HepG2 (cell line): ENCODE measurements around the gene RPS28. TPM values are rescaled to one million over a fixed set of nuclear protein-coding genes. Genes with fewer than 3 reads are reported as not detected.

Experiments
- BCL6 ChIP-seq: IDR thresholded peaks from 2 replicates; pipeline ENCODE4 v1.6.1; 2016; ENCODE audit warnings: missing genetic modification reagents, missing compliant biosample characterization
- CERS6 ChIP-seq: sonication (generic); formaldehyde crosslinking; IDR thresholded peaks from 2 replicates; pipeline ENCODE4 v1.5.0; 2020; ENCODE audit warnings: missing genetic modification reagents
- DBP ChIP-seq: sonication (generic); formaldehyde crosslinking; IDR thresholded peaks from 2 replicates; pipeline ENCODE4 v1.4.0; 2020; ENCODE audit warnings: missing genetic modification reagents; ENCODE audit errors: not compliant biosample characterization
- DZIP1 ChIP-seq: sonication (generic); formaldehyde crosslinking; IDR thresholded peaks from 2 replicates; pipeline ENCODE4 v1.5.0; 2020; ENCODE audit warnings: mild to moderate bottlenecking, missing genetic modification reagents
- ETV5 ChIP-seq: IDR thresholded peaks from 2 replicates; pipeline ENCODE4 v1.6.1; 2018; ENCODE audit warnings: missing biosample characterization, missing genetic modification reagents, inconsistent platforms, borderline replicate concordance
- FOSL1 ChIP-seq: sonication (generic); formaldehyde crosslinking; IDR thresholded peaks from 2 replicates; pipeline ENCODE4 v1.9.0; 2021; ENCODE audit warnings: missing genetic modification reagents, borderline replicate concordance
- GRHL1 ChIP-seq: sonication (generic); formaldehyde crosslinking; conservative IDR thresholded peaks from 2 replicates; pipeline ENCODE4 v1.8.0; 2022; ENCODE audit warnings: missing genetic modification reagents
- NFE2L2 ChIP-seq: fragments of 150-350 bp; IDR thresholded peaks from 2 replicates; pipeline ENCODE4 v1.6.1; 2014; ENCODE audit warnings: low read length
- RXRA ChIP-seq: sonication (generic); formaldehyde crosslinking; IDR thresholded peaks from 2 replicates; pipeline ENCODE4 v1.5.1; 2020; ENCODE audit warnings: missing genetic modification reagents
- TBL1XR1 ChIP-seq: fragments of 150-350 bp; IDR thresholded peaks from 2 replicates; pipeline ENCODE4 v1.6.1; 2014; ENCODE audit warnings: borderline replicate concordance, low read length; ENCODE audit not compliant: partially characterized antibody
- ZBTB8A ChIP-seq: sonication (generic); formaldehyde crosslinking; IDR thresholded peaks from 2 replicates; pipeline ENCODE4 v1.4.0; 2020; ENCODE audit warnings: mild to moderate bottlenecking, low read depth, missing genetic modification reagents, borderline replicate concordance
- ZFP1 ChIP-seq: IDR thresholded peaks from 2 replicates; pipeline ENCODE4 v1.6.1; 2016
- ZNF20 ChIP-seq: sonication (generic); formaldehyde crosslinking; IDR thresholded peaks from 2 replicates; pipeline ENCODE4 v1.4.0; 2020; ENCODE audit warnings: mild to moderate bottlenecking, moderate library complexity, missing genetic modification reagents
- ZNF317 ChIP-seq: sonication (generic); formaldehyde crosslinking; IDR thresholded peaks from 2 replicates; pipeline ENCODE4 v1.5.0; 2020; ENCODE audit warnings: mild to moderate bottlenecking, missing genetic modification reagents
- ZNF761 ChIP-seq: sonication (generic); formaldehyde crosslinking; conservative IDR thresholded peaks from 2 replicates; pipeline ENCODE4 v1.4.0; 2020; ENCODE audit warnings: mild to moderate bottlenecking, missing genetic modification reagents
- ZNF773 ChIP-seq: sonication (generic); formaldehyde crosslinking; IDR thresholded peaks from 2 replicates; pipeline ENCODE4 v1.4.0; 2020; ENCODE audit warnings: missing genetic modification reagents, borderline replicate concordance
- polyA plus RNA-seq, 8 experiments: library from polyadenylated mRNA; depleted of rRNA in 3 of 8; stranded (reverse) in 7 of 8; unstranded in 1 of 8; fragments of >200 nt; fragmentation: Illumina TruSeq in 4 of 8; extraction: Trizol in 4 of 8; gene quantifications; 2 replicates each; pipeline versions ENCODE4 v1.2.1 to v1.2.3, GENCODE V29; 2011 to 2016; ENCODE audit warnings: low read depth in 4 of 8, missing spikeins in 1 of 8, mixed read lengths in 1 of 8; ENCODE audit not compliant: insufficient read depth in 1 of 8
- total RNA-seq, 5 experiments: library from RNA; depleted of rRNA; stranded (reverse); fragments of >200 nt; fragmentation: Illumina TruSeq; extraction: Trizol; gene quantifications; 2 replicates each; pipeline ENCODE4 v1.2.3, GENCODE V29; 2016; ENCODE audit warnings: low read depth in 1 of 5
- TF ChIP-seq, protein P1 (sequence below): sonication (generic); formaldehyde crosslinking; IDR thresholded peaks from 2 replicates; pipeline ENCODE4 v1.4.0; 2020; ENCODE audit warnings: mild to moderate bottlenecking, missing genetic modification reagents
- TF ChIP-seq, protein P2 (sequence below): sonication (generic); formaldehyde crosslinking; IDR thresholded peaks from 2 replicates; pipeline ENCODE4 v1.9.0; 2021; ENCODE audit warnings: missing genetic modification reagents, borderline replicate concordance

Gene RPS28
- total and polyA plus RNA-seq, 2 of the 13 experiments (the other 11 are each of a cell fraction or from before 2014, with no cell fraction given) = 281 to 545 TPM

- TF ChIP-seq GRHL1 (CRISPR knock-in tag) (no peak), RXRA (CRISPR knock-in tag) (no peak), BCL6 (CRISPR knock-in tag) (no peak; the same call in 1 of the 2 replicates), DZIP1 (CRISPR knock-in tag) (0 out of 2 replicates have a peak, but pooled peaks have one; percentile 26), ZBTB8A (CRISPR knock-in tag) (no peak; the same call in 1 of the 2 replicates), ZFP1 (CRISPR knock-in tag) (peak; percentile 60; the same call in 1 of the 2 replicates), DBP (CRISPR knock-in tag) (no peak), TBL1XR1 (peak; percentile 25), ZNF761 (peak; percentile 67; the same call in 1 of the 2 replicates), ZNF20 (CRISPR knock-in tag) (no peak), NFE2L2 (no peak), ETV5 (CRISPR knock-in tag) (peak; percentile 30; the same call in 1 of the 2 replicates), ZNF773 (peak; percentile 29; the same call in 1 of the 2 replicates), FOSL1 (CRISPR knock-in tag) (no peak), ZNF317 (CRISPR knock-in tag) (no peak), CERS6 (CRISPR knock-in tag) (no peak)
- TF ChIP-seq, protein P1, sequence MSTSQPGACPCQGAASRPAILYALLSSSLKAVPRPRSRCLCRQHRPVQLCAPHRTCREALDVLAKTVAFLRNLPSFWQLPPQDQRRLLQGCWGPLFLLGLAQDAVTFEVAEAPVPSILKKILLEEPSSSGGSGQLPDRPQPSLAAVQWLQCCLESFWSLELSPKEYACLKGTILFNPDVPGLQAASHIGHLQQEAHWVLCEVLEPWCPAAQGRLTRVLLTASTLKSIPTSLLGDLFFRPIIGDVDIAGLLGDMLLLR (CRISPR knock-in tag) = peak; percentile 62; the same call in 1 of the 2 replicates
- TF ChIP-seq, protein P2, sequence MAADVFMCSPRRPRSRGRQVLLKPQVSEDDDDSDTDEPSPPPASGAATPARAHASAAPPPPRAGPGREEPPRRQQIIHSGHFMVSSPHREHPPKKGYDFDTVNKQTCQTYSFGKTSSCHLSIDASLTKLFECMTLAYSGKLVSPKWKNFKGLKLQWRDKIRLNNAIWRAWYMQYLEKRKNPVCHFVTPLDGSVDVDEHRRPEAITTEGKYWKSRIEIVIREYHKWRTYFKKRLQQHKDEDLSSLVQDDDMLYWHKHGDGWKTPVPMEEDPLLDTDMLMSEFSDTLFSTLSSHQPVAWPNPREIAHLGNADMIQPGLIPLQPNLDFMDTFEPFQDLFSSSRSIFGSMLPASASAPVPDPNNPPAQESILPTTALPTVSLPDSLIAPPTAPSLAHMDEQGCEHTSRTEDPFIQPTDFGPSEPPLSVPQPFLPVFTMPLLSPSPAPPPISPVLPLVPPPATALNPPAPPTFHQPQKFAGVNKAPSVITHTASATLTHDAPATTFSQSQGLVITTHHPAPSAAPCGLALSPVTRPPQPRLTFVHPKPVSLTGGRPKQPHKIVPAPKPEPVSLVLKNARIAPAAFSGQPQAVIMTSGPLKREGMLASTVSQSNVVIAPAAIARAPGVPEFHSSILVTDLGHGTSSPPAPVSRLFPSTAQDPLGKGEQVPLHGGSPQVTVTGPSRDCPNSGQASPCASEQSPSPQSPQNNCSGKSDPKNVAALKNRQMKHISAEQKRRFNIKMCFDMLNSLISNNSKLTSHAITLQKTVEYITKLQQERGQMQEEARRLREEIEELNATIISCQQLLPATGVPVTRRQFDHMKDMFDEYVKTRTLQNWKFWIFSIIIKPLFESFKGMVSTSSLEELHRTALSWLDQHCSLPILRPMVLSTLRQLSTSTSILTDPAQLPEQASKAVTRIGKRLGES (CRISPR knock-in tag) = no peak
Measured at GRCh38 chr19:8321067-8321985, at the start of gene RPS28, which contains the start of gene NDUFA7 (continued).
